ENCODE results near the gene GALK2. TPM values are rescaled to one million over a fixed set of nuclear protein-coding genes. Genes with fewer than 3 reads are reported as not detected.
"Not testable (repeated sequence)": the region's sequence is repeated elsewhere in the genome, so short reads cannot be mapped to it uniquely, and the experiment has no call there.

The GALK2 gene
- total RNA-seq, 1 donor from 2014 or later = 25.4 TPM

DNA sequence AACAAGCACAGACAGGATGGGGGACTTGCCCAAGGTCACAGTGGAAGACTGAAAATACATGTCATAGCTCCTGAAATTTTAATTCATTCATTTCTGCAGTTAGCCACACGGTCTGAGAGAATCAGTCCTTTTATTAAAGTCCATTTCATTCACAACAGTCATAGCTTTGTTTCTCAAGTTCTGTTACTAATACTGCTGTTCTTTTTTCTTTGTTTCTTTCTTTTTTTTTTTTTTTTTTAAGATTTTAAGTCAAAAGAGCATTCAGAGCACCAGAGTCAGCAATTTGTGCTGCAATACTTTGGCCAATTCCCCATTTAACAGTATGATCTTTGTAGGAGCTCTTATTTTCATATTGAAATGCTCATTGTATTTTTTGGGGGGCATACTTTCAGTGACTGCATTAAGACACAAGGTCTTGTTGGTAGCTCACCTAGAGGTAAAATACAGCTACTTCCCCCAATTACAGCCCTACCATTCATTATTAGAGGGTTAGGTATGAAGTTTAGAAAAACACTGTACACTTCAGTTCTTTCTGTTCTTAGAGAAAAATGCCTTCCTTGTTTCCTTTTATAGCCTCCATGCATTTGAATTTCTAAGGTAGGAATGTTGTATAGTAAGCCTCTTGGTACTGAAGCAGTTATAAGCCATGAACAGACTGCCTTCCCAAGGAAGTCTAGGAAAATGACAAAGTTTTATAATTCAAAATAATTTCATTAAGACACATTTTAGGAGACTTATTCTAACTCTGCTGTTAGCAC lies 9.6 kb downstream of the GALK2 start:
- H3K9me3 Mint-ChIP-seq = peaks cover 29% of the 10 kb centered on the region
- peaks cover 32% of the 10 kb centered on the region for H3K36me3 Mint-ChIP-seq
- TF ChIP-seq, protein P1, sequence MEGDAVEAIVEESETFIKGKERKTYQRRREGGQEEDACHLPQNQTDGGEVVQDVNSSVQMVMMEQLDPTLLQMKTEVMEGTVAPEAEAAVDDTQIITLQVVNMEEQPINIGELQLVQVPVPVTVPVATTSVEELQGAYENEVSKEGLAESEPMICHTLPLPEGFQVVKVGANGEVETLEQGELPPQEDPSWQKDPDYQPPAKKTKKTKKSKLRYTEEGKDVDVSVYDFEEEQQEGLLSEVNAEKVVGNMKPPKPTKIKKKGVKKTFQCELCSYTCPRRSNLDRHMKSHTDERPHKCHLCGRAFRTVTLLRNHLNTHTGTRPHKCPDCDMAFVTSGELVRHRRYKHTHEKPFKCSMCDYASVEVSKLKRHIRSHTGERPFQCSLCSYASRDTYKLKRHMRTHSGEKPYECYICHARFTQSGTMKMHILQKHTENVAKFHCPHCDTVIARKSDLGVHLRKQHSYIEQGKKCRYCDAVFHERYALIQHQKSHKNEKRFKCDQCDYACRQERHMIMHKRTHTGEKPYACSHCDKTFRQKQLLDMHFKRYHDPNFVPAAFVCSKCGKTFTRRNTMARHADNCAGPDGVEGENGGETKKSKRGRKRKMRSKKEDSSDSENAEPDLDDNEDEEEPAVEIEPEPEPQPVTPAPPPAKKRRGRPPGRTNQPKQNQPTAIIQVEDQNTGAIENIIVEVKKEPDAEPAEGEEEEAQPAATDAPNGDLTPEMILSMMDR (IDR thresholded peaks at IDR 0.05; ENCODE audit: unreplicated experiment) = no peak
- H3K27me3 Mint-ChIP-seq (ENCODE audit: low read depth) = no peaks in the 10 kb centered on the region
- H3K4me1 Mint-ChIP-seq = no peaks in the 10 kb centered on the region
- no peak overlapping the region for H3K4me3 Mint-ChIP-seq
- DNase-seq (ENCODE audit: low spot score in 2 of 2, unreplicated experiment in 2 of 2) = no peak
- no peak overlapping the region for H3K27ac Mint-ChIP-seq

DNA sequence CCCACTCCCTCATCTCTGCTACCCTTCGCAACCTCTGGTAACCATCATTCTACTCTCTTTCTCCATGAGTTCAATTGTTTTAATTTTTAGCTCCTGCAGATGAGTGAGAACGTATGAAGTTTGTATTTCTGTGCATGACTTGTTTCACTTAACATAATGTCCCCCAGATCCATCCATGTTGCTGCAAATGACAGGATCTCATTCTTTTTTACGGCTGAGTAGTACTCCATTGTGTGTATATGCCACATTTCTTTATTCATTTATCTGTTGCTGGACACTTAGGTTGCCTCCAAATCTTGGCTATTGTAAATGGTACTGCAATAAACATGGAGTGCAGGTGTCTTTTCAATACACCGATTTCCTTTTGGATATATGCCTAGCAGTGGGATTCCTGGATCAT lies 12.1 kb downstream of the GALK2 start:
- Mint-ChIP-seq H3K4me1 (no peaks in the 10 kb centered on the region), H3K27ac (no peak overlapping the region), H3K9me3 (peaks cover 35% of the 10 kb centered on the region), H3K36me3 (peaks cover 38% of the 10 kb centered on the region), H3K27me3 (ENCODE audit: low read depth) (no peaks in the 10 kb centered on the region), H3K4me3 (no peak overlapping the region)
- DNase-seq (ENCODE audit: low spot score in 2 of 2, unreplicated experiment in 2 of 2) = no peak
- TF ChIP-seq, protein P1 (IDR thresholded peaks at IDR 0.05; ENCODE audit: unreplicated experiment) = no peak

DNA sequence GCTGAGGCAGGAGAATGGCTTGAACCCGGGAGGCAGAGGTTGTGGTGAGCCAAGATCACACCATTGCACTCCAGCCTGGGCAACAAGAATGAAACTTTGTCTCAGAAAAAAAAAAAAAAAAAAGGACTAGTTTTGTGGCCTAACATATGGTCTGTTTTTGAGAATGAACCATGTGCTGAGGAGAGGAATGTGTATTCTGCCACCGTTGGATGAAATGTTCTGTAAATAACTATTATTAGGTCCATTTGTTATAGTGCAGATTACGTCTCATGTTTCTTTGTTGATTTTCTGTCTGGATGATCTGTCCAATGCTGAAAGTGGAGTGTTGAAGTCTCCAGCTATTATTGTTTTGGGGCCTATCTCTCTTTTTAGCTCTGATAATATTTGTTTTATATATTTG lies 13.7 kb downstream of the GALK2 start:
- H3K36me3 Mint-ChIP-seq = peaks cover 35% of the 10 kb centered on the region
- not testable (repeated sequence) for H3K27ac Mint-ChIP-seq; H3K4me1 Mint-ChIP-seq; DNase-seq (ENCODE audit: low spot score in 2 of 2, unreplicated experiment in 2 of 2); H3K4me3 Mint-ChIP-seq; H3K27me3 Mint-ChIP-seq (ENCODE audit: low read depth)
- peaks cover 35% of the 10 kb centered on the region for H3K9me3 Mint-ChIP-seq

DNA sequence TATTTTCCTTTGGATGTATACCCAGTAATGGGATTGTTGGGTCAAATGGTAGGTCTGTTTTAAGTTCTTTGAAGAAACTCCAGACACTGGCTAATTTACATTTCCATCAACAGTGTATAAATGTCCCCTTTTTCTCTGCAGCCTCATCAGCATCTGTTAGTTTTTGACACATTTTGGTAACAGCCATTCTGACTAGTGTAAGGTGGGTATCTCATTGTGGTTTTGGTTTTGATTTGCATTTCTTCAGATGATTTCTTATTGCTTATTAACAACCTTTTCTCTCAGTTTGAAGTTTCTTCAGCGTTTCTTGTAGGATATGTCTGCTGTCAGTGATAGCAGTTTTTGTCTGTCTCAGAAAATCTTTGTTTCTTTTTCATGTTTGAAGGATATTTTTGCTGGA lies 15.4 kb downstream of the GALK2 start:
- no peaks in the 10 kb centered on the region for H3K27me3 Mint-ChIP-seq (ENCODE audit: low read depth)
- peaks cover 35% of the 10 kb centered on the region for H3K9me3 Mint-ChIP-seq
- no peaks in the 10 kb centered on the region for H3K4me1 Mint-ChIP-seq
- TF ChIP-seq, protein P1 (IDR thresholded peaks at IDR 0.05; ENCODE audit: unreplicated experiment) = no peak
- H3K36me3 Mint-ChIP-seq = peaks cover 35% of the 10 kb centered on the region
- H3K27ac Mint-ChIP-seq = no peak overlapping the region
- DNase-seq (ENCODE audit: low spot score in 2 of 2, unreplicated experiment in 2 of 2) = no peak
- H3K4me3 Mint-ChIP-seq = no peak overlapping the region

DNA sequence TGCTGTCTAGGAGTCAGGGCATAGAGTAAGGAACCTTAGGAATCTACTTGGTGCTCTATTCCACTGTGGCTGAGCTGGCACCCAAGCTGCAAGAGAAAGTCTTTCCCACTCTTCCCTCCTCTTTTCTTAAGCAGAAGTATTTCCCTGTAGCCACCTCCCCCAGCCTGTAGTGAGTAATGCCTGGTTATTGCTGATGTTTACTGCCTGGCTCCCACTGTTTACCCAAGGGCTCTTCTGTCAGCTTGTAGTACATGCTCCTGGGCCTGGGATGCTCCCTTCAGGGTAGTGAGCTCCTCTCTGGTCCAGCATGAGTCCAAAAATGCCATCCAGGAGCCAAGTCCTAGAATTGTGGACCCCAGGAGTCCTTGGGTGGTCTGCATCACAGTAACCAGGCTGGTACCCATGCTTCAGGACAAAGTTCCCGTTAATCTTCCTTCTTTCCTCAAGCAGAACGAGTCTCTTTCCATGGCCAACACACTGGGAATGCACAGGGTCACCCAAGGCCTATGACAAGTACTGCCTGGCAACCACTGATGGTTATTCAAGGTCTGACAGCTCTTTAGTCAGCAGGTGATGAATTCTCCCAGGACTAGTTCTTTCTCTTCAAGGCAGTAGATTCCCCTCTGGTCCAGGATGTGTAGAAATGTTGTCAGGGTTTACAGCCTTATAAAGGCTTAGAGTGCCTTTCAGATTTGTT lies 17.6 kb downstream of the GALK2 start:
- Mint-ChIP-seq H3K27ac (no peak overlapping the region), H3K9me3 (peaks cover 27% of the 10 kb centered on the region), H3K27me3 (ENCODE audit: low read depth) (no peaks in the 10 kb centered on the region)

DNA sequence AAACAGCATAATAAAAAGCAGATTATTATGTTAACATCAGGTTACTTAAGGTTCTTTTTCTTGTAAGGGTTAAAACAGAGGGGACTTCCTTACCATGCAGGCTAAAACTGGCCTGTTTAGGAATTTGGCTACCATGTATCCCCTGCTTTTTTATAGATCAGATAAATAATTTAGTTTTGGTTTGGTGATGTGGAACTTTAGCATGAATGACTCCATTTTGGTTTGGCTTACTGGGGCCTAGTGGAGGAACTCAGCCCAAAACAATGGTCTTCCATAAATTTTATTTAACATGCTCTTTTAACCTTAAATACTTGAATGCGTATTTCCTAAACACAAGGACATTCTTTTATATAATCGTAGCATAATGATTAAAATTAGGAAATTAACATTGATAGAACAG lies 18.9 kb downstream of the GALK2 start:
- no peak for DNase-seq (ENCODE audit: low spot score in 2 of 2, unreplicated experiment in 2 of 2)
- H3K36me3 Mint-ChIP-seq = peaks cover 26% of the 10 kb centered on the region
- no peaks in the 10 kb centered on the region for H3K27me3 Mint-ChIP-seq (ENCODE audit: low read depth)
- H3K4me1 Mint-ChIP-seq = no peaks in the 10 kb centered on the region
- no peak overlapping the region for H3K4me3 Mint-ChIP-seq
- TF ChIP-seq, protein P1 (IDR thresholded peaks at IDR 0.05; ENCODE audit: unreplicated experiment) = no peak
- H3K27ac Mint-ChIP-seq = no peak overlapping the region
- peaks cover 23% of the 10 kb centered on the region for H3K9me3 Mint-ChIP-seq

More for the DNA sequence above, 17.6 kb downstream of the GALK2 start:
- TF ChIP-seq, protein P1 (IDR thresholded peaks at IDR 0.05; ENCODE audit: unreplicated experiment) = no peak
- DNase-seq (ENCODE audit: low spot score in 2 of 2, unreplicated experiment in 2 of 2) = no peak
- peaks cover 28% of the 10 kb centered on the region for H3K36me3 Mint-ChIP-seq
- H3K4me3 Mint-ChIP-seq = no peak overlapping the region
- H3K4me1 Mint-ChIP-seq = no peaks in the 10 kb centered on the region
